Fibroblast of lung (primary cell): ENCODE data around the gene ARAP2.

ENCODE experiments used
- CTCF ChIP-seq, 2 donors: IDR thresholded peaks in 1 of 2; conservative IDR thresholded peaks in 1 of 2; 1 replicate in 1 of 2; 2 replicates in 1 of 2; pipeline ENCODE4 v1.5.1; 2011 to 2012; ENCODE audit warnings: low read length in 2 of 2, control low read depth in 1 of 2, inconsistent platforms in 1 of 2, low read depth in 1 of 2, mild to moderate bottlenecking in 1 of 2
- EZH2 ChIP-seq: IDR thresholded peaks from 2 replicates; pipeline ENCODE4 v1.5.1; 2012; ENCODE audit warnings: low read length, control low read depth, mild to moderate bottlenecking; ENCODE audit errors: missing control alignments

GRCh38 chr4:36280555-36280954, 36.2 kb upstream of the ARAP2 start:
- TF ChIP-seq CTCF (conservative IDR thresholded peaks at IDR 0.05 in 1 of 2, IDR thresholded peaks at IDR 0.05 in 1 of 2; ENCODE audit: low read depth in 1 of 2, low read length in 2 of 2) (no peak), EZH2 (no peak)
